ENCODE measurements around the gene MYDGF.

MYDGF gene

DNA sequence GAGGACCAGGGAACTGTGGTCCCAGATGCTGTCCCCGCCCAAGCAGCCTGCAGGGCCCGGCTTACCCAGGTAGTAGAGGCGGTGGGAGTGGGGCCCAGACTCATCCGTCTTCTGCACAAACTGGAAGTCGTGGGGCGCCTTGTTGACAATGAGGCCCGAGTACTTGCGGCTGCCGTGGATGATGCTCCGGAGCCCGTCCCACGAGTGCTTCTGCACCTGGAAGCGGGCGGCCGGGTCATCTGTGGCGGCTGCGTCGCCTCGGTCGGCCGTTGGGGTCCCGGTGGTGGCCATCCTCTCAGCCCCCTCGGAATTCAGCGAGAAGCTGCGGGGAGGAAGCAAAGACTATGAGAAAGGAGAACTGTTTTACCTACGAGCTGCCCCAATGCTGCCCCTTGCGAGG, 43.9 kb upstream of the MYDGF start:
- H3K4me3 ChIP-seq (ENCODE audit: low read depth, low read length), result peak overlapping the region; percentile 39
- no peak for TF ChIP-seq CTCF (IDR thresholded peaks at IDR 0.05; ENCODE audit: control insufficient read depth, extremely low read depth, insufficient read depth)
- DNase-seq (ENCODE audit: low read depth), result no peak

GRCh38 chr19:4713384-4713951, 43.3 kb upstream of the MYDGF start:
- no peak for TF ChIP-seq CTCF (IDR thresholded peaks at IDR 0.05; ENCODE audit: control insufficient read depth, extremely low read depth, insufficient read depth)
- H3K4me3 ChIP-seq (ENCODE audit: low read depth, low read length), result peak overlapping the region; percentile 39
- DNase-seq (ENCODE audit: low read depth), result peak; percentile 94

- no peak for TF ChIP-seq CTCF (IDR thresholded peaks at IDR 0.05; ENCODE audit: control insufficient read depth, extremely low read depth, insufficient read depth)
- peak overlapping the region; percentile 32 for H3K4me3 ChIP-seq (ENCODE audit: low read depth, low read length)
- DNase-seq (ENCODE audit: low read depth), result no peak
These were observed 42.6 kb upstream of the MYDGF start for GRCh38 chr19:4712771-4713170.

GRCh38 chr19:4711211-4711610, 41.1 kb upstream of the MYDGF start:
- no peak for DNase-seq (ENCODE audit: low read depth)
- no peak overlapping the region for H3K4me3 ChIP-seq (ENCODE audit: low read depth, low read length)
- TF ChIP-seq CTCF (IDR thresholded peaks at IDR 0.05; ENCODE audit: control insufficient read depth, extremely low read depth, insufficient read depth), result no peak

GRCh38 chr19:4710281-4710600, 40.1 kb upstream of the MYDGF start:
- no peak for TF ChIP-seq CTCF (IDR thresholded peaks at IDR 0.05; ENCODE audit: control insufficient read depth, extremely low read depth, insufficient read depth)

DNA sequence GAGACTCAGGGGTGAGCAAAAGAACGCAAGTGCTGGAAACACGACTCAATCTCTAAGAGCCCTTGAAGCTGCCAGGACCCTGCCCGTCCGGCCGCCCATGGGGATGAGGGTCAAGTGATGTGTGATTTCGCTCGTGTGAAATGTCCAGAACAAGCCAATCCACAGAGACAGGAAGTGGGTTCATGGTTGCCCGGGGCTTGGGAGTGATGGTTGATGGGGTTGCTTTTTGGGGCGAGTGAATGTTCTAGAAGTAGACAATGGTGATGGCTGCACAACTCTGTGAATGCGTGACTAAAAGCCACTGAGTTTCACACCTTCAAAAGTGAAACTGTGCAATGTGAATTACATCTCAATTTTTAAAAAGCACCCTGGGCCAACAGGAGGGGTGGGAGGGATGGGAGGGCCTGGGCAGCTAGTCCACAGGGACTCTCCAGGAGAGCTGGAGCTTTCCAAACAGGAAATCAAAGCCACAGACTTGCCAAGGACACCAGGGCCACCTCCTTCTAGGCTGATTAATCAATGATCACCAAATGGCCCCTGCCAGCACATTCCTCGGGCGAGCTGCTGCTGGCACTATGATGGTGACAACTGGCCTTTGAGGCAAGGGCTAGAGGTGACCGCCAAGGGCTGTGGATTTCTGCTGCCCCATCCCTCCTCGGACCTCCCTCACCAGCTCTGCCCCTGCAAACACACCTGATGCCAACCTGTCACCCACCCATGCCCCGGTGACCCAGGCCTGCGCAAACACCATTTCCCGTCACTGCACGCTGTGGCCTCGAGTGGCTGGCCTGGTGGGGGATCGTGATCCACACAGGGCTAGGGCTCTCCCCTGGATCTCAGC, 39.5 kb upstream of the MYDGF start:
- H3K4me3 ChIP-seq (ENCODE audit: low read depth, low read length), result no peak overlapping the region
- DNase-seq (ENCODE audit: low read depth), result no peak
- no peak for TF ChIP-seq CTCF (IDR thresholded peaks at IDR 0.05; ENCODE audit: control insufficient read depth, extremely low read depth, insufficient read depth)

More at GRCh38 chr19:4710281-4710600, 40.1 kb upstream of the MYDGF start:
- no peak overlapping the region for H3K4me3 ChIP-seq (ENCODE audit: low read depth, low read length)
- DNase-seq (ENCODE audit: low read depth), result no peak
